Sigmoid colon (tissue), 3 donors: Measurements from ENCODE around the gene PDYN.

ENCODE experiments used
- CTCF ChIP-seq, 4 experiments: fragments of 450-650 bp in 3 of 4; fragments of 200-600 bp in 1 of 4; IDR thresholded peaks; one replicate each; pipeline ENCODE4 v1.5.1; 2016 to 2019; ENCODE audit warnings: antibody characterized with exemption in 4 of 4, mild to moderate bottlenecking in 3 of 4, moderate library complexity in 2 of 4
- POLR2A ChIP-seq, 2 donors: fragments of 450-650 bp; IDR thresholded peaks; one replicate each; pipeline ENCODE4 v1.6.1; 2016; ENCODE audit warnings: antibody characterized with exemption in 2 of 2, mild to moderate bottlenecking in 2 of 2, moderate library complexity in 2 of 2

- TF ChIP-seq POLR2A (IDR thresholded peaks at IDR 0.05), result no peak
- TF ChIP-seq CTCF (IDR thresholded peaks at IDR 0.05), result no peak
These were observed 48.7 kb downstream of the PDYN start for GRCh38 chr20:1945134-1945618.
